Lower leg skin (tissue), 3 donors: Measurements from ENCODE around the gene MEIOB.

ENCODE experiments used
- POLR2A ChIP-seq, 2 donors: fragments of 450-650 bp; IDR thresholded peaks; one replicate each; pipeline ENCODE4 v1.6.1; 2016 to 2017; ENCODE audit warnings: antibody characterized with exemption in 2 of 2, mild to moderate bottlenecking in 1 of 2, moderate library complexity in 1 of 2
- TF ChIP-seq, protein P1 (sequence below), 3 donors: fragments of 450-650 bp; IDR thresholded peaks; one replicate each; pipeline ENCODE4 v1.5.1; 2016; ENCODE audit warnings: antibody characterized with exemption in 3 of 3, mild to moderate bottlenecking in 3 of 3, moderate library complexity in 2 of 3

DNA sequence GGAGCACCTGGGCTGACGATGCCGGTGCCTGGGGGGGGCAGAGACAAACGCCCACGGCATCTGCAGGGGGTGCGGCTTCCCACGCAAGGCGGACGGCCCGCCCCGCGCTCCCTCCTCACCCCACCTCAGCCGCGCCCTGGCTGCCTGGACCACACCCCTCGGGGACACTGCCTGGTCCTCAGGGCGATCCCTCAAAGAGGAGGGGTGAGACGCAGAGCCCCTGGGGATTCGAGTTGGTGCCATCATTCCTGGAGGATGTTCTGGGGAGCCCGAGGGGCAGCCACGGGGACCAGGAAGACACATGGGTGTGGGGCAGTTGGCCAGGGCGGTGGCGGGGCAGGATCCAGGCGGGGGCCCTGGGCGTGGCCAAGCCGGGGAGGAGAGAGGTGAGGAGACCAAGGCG lies 82.3 kb downstream of the MEIOB start:
- no peak for TF ChIP-seq POLR2A (IDR thresholded peaks at IDR 0.05)
- TF ChIP-seq, protein P1, sequence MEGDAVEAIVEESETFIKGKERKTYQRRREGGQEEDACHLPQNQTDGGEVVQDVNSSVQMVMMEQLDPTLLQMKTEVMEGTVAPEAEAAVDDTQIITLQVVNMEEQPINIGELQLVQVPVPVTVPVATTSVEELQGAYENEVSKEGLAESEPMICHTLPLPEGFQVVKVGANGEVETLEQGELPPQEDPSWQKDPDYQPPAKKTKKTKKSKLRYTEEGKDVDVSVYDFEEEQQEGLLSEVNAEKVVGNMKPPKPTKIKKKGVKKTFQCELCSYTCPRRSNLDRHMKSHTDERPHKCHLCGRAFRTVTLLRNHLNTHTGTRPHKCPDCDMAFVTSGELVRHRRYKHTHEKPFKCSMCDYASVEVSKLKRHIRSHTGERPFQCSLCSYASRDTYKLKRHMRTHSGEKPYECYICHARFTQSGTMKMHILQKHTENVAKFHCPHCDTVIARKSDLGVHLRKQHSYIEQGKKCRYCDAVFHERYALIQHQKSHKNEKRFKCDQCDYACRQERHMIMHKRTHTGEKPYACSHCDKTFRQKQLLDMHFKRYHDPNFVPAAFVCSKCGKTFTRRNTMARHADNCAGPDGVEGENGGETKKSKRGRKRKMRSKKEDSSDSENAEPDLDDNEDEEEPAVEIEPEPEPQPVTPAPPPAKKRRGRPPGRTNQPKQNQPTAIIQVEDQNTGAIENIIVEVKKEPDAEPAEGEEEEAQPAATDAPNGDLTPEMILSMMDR (IDR thresholded peaks at IDR 0.05), result no peak
